GM10248 (cell line): ENCODE data around the gene DAB1.

ENCODE experiments used
- CTCF ChIA-PET: fragments of 300-600 bp; sonication (Branson Sonifier 250); formaldehyde crosslinking; extraction: SDS; loops from one replicate; lab custom pipeline; 2021; ENCODE audit warnings: antibody characterized with exemption; lab: Yijun Ruan, JAX
- POLR2A ChIA-PET: fragments of 350-650 bp; sonication (Branson Sonifier 250); formaldehyde crosslinking; extraction: SDS; loops from one replicate; lab custom pipeline; 2020; ENCODE audit warnings: antibody characterized with exemption; lab: Yijun Ruan, JAX
- DNase-seq: peaks from one replicate; pipeline ENCODE4 v3.0.0; 2012; ENCODE audit errors: extremely low spot score
- CTCF ChIP-seq: IDR thresholded peaks from 2 replicates; pipeline ENCODE4 v1.5.1; 2012; ENCODE audit warnings: mild to moderate bottlenecking, low read depth; ENCODE audit errors: extremely low read depth, missing control alignments, control extremely low read depth

The DAB1 gene

GRCh38 chr1:57293214-57293613 is 130.6 kb downstream of the DAB1 start:
- POLR2A ChIA-PET: interaction anchor here (0.6 kb wide), 1 partner anchor 473 kb away, joined by 4 read pairs; no protein-coding TSS in a partner anchor

GRCh38 chr1:57289781-57290180 is 134.1 kb downstream of the DAB1 start:
- CTCF ChIA-PET: no interaction called here
- DNase-seq: no peak
- TF ChIP-seq CTCF: no peak
- POLR2A ChIA-PET: no interaction called here

More at GRCh38 chr1:57293214-57293613, 130.6 kb downstream of the DAB1 start:
- DNase-seq: no peak
- CTCF ChIA-PET: interaction anchor here (1.4 to 2.9 kb wide), 2 partner anchors 15 kb away, joined by 5 to 8 read pairs; no protein-coding TSS in a partner anchor
- no peak for TF ChIP-seq CTCF

- DNase-seq: no peak
- no peak for TF ChIP-seq CTCF
- ChIA-PET POLR2A (no interaction called here), CTCF (no interaction called here)
Observed at GRCh38 chr1:57285992-57286391, 137.9 kb downstream of the DAB1 start.

GRCh38 chr1:57282411-57282810 is 141.4 kb downstream of the DAB1 start:
- TF ChIP-seq CTCF: no peak
- POLR2A ChIA-PET: no interaction called here
- CTCF ChIA-PET: interaction anchor here (0.8 to 0.9 kb wide), 2 partner anchors 11 to 21 kb away, joined by 3 to 4 read pairs; no protein-coding TSS in a partner anchor
- DNase-seq: no peak

GRCh38 chr1:57281324-57281723 is 142.5 kb downstream of the DAB1 start:
- POLR2A ChIA-PET: no interaction called here
- no peak for TF ChIP-seq CTCF
- no peak for DNase-seq
- CTCF ChIA-PET: no interaction called here

GRCh38 chr1:57279909-57280666 is 143.8 kb downstream of the DAB1 start:
- ChIA-PET POLR2A (no interaction called here), CTCF (interaction anchor here (0.9 kb wide), 1 partner anchor 8 kb away, joined by 3 read pairs; no protein-coding TSS in a partner anchor)
- no peak for DNase-seq
- TF ChIP-seq CTCF: no peak
